ENCODE results near the gene APOBEC3A.
"Not testable (repeated sequence)": the region's sequence is repeated elsewhere in the genome, so short reads cannot be mapped to it uniquely, and the experiment has no call there.

The APOBEC3A gene

DNA sequence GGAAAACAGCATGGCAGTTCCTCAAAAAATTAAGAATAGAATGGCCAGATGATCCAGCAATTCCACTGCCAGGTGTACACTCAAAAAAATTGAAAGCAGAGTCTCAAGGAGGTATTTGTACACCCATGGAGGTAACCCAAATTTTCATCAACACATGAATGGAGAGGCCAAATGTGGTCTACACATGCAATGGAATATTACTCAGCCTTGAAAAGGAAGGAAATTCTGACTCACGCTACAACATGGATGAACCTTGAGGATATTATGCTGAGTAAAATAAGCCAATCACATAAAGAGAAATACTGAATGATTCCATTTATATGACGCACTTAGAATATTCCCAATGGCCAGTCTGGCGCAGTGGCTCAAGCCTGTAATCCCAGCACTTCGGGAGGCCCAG, 19.9 kb downstream of the APOBEC3A start:
- in situ Hi-C loops (cut with MboI; ENCODE audit: low sequenced_read_pairs), result not testable (repeated sequence)

DNA sequence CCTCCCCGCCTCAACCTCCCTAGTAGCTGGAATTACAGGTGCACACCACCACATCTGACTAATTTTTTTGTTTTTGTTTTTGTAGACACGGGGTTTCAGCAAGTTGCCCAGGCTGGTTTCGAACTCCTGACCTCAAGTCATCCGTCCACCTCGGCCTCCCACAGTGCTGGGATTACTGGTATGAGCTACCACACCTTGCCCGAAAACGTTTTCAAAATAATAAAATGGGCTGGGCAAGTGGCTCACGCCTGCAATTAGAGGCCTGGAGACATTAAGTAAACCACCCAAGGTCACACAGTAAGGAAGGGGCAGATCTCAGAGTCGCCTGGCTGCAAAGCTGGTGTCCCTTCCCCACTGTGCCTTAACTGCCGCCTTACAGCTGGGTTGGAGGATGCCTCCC, 23.2 kb downstream of the APOBEC3A start:
- in situ Hi-C loops (cut with MboI; ENCODE audit: low sequenced_read_pairs), result not testable (repeated sequence)

DNA sequence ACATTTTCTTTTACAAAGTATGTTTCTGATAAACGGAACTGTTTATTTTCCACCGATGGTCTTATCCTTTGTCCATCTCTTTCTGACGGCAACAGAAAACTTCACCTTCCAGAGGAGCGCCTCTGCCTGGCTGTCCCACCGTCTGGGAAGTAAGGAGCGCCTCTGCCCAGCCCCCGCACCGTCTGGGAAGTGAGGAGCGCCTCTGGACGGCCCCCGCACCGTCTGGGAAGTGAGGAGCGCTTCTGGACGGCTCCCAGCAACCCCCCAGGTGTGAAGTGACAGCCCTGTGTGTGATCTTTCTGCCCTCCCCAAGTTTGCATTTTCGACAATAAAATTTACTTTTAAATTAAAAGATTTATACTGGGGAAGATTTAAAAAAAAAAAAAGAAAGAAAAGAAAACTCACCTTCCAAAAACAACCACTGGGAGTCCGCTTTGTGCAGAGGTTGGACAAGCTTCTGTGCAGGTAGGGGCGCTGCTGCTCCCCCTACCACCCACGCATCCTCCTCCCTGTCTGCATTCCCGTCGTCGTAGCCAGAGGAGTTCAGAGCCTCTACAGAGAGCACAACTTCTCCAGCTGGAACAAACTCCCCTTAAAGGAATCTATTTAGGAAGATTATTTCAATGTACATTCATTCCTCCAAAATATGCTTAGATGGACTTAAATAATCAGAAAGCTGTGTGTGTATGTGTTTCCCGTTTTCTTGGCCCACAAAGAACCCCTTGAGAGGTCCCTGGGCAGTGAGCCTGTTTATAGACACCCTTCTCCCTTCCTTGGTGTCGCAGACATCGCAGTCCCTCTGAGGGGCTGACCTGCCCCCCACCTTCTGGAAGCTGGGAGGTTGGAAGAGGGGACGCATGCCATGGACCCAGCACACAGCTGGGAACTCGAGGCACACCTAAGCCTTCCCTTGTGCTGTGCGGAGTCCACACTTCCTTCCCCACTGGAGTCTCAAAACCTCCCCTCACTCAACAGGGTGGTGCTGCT, 23.9 kb downstream of the APOBEC3A start:
- in situ Hi-C loops (cut with MboI; ENCODE audit: low sequenced_read_pairs), result no loop called here

DNA sequence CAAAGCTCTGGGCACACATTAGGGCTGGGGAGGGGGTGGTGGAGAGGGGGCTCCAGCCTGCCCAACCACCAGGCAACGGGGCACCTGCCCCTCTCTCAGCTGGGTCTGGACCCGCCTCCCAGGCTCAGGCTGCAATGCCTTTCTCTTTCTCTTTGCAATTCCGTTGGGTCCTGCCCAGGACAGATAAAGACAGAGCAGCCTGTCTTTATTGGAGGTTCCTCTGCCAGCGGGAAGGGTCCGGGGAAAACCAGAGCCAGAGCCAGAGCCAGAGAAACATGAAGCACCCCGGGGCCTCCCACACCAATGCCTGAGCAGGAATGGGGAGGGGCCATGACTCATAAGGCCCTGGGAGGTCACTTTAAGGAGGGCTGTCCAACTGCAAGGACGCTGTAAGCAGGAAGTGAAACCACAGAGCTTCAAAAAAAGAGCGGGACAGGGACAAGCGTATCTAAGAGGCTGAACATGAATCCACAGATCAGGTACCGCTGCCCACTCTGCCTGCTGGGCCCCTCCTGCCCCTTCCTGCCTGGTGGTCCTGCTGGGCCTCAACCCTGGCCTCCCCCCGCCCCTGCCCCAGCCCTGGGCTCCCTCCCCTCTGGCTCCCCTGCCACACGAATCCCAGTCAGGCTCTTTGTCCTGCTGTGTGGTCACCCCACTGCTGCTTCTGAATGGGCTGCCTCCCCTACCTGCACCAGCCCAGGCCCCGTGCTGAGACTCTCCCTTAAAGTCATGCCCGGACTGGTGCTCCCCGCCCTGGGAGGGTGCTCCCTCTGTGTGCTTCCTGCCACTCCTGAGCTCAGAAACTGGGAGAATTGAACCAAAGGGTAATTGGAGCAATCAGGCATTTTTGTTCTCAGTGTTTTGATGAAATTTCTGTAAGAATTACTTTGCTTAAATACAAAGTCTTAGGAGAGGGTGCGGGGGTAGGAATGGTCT, 24.9 kb downstream of the APOBEC3A start, which contains the start of gene APOBEC3B:
TSS of gene APOBEC3B (plus strand) at position 356 of the 936 bp plus-strand sequence. CDS start at position 463, 107 bp downstream.
- in situ Hi-C loops (cut with MboI; ENCODE audit: low sequenced_read_pairs), result no loop called here

DNA sequence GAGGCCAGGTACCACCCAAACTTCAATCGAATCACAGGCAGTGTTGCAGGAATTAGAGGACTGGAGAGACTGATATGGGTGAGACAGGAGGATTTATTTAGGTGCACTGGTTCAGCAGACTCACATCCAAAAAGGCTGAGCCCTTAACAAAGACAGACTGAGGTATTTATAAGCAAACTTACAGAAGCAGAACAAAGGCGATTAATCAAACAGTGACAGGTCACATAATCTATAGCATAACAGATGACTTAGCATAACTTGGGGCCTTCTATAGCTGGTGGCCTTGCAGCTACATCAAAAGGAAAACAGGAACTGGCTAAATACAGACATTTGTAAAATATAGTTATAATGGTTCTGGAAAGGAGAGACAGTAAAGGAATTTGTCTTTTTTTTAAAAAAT, 26.8 kb downstream of the APOBEC3A start:
- in situ Hi-C loops (cut with MboI; ENCODE audit: low sequenced_read_pairs), result no loop called here

DNA sequence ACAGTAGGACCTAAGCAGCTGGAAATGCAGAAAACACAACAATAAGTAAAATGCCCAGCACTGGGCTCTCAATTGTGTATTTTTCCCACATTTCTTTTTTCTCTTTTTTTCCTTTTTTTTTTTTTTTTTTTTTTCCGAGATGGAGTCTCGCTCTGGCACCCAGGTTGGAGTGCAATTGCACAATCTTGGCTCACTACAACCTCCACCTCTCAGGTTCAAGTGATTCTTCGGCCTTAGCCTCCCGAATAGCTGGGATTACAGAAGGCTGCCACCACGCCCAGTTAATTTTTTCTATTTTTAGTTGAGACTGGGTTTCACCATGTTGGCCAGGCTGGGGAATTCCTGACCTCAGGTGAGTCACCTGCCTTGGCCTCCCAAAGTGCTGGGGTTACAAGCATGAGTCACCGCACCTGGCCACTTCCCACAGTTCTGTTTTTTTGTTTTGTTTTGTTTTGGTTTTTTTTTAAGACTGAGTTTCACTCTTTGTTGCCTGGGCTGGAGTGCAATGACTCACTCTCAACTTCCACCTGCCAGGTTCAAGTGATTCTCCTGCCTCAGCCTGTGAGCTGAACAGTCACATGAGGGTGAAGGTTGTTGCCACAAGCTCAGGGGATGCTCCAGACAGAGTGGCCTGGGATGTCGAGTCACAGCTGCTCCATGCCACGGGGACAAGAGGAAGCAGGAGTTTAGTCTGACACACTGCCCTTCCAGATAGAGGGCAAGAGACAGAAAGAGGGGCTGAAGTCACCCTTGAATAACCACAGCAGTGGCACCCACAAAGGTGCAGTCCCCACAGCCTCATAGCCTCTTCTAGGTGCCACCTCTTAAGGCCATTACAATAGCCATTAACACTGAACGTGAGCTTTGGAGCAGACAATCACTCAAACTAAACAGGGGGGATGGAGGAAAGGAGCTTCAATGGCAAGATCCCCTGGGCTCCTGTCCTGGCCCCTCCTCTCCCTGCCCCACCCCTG, 27.7 kb downstream of the APOBEC3A start:
- in situ Hi-C loops (cut with MboI; ENCODE audit: low sequenced_read_pairs), result not testable (repeated sequence)

DNA sequence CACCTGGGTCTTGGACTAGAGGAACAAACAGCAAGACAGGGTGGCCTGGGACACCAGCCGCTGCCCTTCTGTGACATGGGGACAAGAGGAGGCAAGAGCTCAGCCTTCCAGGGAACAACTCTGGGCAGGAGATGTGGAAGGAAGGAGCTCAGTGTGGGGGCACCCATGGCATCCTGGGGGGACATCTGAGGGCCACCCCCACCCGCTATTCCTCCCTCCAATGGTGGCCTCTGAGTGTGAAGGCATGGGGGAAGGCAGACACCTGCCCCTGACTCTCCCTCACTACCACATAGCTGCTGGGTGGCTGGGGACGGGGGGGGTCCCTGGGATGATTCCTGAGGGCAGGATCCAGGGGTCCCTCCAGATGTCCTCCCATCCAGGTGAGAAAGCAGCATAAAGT, 29.2 kb downstream of the APOBEC3A start:
- in situ Hi-C loops (cut with MboI; ENCODE audit: low sequenced_read_pairs), result no loop called here

DNA sequence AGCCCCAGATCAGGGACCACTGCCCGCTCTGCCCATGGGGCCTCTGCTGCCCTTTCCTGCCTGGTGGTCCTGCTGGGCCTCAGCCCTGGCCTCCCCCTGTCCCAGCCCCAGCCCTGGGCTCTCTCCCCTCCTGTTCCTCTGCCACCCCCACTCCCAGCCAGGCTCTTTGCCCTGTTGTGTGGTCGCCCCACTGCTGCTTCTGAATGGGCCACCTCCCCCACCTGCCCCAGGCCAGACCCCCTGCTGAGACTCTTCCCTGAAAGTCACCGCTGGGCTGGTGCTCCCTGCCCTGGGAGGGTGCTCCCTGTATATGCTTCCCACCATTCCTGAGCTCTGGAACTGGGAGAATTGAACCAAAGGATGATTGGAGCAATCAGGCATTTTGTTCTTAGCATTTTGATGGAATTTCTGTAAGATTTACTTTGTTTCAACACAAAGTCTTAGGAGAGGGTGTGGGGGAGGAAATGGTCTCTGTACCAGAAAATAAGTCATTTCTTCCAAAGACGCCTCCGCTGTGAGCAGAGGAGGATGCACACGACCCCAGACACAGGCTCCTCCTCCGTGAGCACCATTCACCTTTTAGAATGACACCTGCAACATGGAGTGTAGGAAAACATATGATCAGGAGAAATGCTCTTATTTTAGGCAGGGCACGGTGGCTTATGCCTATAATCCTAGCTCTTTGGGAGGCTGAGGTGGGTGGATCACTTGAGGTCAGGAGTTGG, 29.9 kb downstream of the APOBEC3A start:
- in situ Hi-C loops (cut with MboI; ENCODE audit: low sequenced_read_pairs), result no loop called here

DNA sequence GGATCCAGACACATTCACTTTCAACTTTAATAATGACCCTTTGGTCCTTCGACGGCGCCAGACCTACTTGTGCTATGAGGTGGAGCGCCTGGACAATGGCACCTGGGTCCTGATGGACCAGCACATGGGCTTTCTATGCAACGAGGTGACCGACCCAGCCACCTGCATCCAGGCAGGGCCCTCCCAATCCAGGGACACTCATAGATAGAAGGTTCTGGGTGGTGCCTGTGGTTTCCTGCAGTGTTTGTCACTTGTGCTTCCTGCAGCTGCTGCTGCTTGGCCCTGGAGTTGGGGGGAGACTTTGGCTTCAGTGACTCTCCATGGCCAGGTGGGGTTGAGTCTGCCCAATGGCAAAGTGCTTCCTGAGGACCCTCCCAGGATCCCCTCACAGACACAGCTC, 32.1 kb downstream of the APOBEC3A start:
- in situ Hi-C loops (cut with MboI; ENCODE audit: low sequenced_read_pairs), result no loop called here

DNA sequence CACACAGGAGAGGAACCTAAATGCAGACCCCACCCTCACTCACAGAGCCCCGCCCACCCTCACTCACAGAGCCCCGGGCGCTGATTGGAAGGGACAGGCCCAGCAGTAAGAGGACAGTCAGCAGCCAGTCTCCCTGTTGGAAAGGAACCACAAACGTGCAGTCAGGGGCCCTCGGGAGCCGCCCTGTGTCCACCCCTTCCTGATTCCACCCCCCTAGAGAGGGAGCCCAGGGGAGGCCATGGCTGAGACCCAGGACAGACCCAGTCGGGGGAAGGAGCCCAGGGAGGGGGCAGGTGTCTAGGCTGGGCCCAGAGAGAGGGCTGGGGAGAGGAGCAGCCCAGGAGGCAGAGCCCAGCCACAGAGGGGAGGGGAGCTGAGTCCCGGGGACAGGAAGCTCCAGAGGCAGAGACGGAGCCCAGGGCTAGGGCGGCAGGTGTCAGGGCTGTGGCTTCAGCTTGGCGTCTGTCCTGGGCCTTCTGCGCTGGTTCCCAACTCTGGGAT, 35.5 kb downstream of the APOBEC3A start:
- in situ Hi-C loops (cut with MboI; ENCODE audit: low sequenced_read_pairs), result not testable (repeated sequence)

DNA sequence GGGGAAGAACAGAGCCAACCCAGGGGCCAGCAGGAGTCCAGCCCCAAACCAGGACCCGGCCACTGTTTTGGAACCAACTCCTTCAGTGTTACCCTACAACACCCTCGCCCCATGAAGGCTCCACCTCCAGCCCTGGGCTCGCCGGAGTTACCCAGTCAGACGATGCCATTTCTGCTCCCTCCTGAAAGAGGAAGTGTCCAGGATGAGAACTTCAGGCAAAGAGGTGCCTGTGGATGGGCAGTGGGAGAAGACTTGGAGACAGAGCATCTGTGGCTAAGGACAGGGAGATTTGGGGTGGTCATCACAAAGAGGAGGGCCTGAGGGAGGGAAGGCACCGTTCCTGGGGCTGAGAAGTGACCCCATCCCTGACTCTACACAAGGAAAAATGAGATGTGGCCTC, 38.7 kb downstream of the APOBEC3A start:
- in situ Hi-C loops (cut with MboI; ENCODE audit: low sequenced_read_pairs), result no loop called here

DNA sequence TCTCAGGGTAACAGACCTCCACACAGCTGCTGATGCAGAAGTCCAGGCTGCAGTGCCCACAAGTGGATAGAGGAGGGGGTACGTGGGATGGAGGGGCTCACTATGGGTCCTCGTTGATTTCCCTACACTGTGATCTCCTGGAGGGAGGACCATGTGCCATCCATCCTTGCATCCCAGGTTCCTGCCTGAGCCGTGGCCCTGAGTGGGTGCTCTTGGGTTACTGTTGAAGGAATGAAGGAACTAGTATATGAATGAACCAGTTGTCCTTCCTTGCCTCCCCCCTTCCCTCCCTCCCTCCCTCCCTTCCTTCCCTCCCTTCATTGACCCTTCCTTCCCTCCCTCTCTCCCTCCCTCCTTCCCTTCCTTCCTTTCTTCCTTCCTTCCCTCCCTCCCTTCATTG, 40.1 kb downstream of the APOBEC3A start:
- in situ Hi-C loops (cut with MboI; ENCODE audit: low sequenced_read_pairs), result no loop called here

DNA sequence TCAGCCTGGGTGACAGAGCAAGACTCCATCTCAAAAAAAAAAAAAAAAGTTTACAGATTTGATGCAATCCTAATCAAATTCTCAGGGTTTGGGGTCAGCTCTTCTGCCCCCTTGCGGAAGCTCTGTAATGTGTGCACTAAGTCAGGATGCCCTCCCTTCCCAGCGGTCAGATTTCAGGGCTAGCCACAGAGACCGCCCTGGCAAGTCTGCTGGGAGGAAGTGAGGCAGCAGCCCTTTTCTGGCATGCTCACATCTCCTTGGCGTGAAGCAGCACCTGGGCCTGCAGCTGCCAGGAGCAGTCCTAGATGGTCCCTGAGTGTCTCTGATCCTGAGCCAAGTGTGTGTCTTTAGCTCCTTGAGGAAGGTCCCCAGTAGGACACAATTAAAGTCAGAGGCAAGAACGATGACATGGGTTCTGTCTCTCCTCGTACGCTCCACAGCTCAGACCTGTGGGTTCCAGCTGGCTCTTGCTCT, 45.8 kb downstream of the APOBEC3A start:
- in situ Hi-C loops (cut with MboI; ENCODE audit: low sequenced_read_pairs), result loop anchor here (10.0 kb wide), 2 partner anchors 122 to 128 kb away; partner anchors contain the start of gene CBX6

DNA sequence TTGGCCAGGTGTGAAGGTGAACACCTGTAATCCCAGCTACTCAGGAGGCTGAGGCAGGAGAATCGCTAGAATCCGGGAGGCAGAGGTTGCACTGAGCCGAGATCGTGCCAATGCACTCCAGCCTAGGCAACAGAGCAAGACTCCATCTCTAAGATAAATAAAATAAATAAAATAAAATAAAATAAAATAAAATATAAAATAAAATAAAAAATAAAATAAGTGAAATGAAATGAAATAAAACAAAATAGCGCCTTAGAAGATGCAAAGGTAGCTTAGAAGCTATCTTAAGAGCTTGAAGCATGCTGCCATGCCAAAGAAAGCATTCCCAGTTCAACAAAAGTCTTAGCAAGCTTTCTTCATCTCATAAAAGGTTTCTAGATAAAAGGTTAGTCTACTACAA, 49.8 kb downstream of the APOBEC3A start:
- in situ Hi-C loops (cut with MboI; ENCODE audit: low sequenced_read_pairs), result loop anchor here (10.0 kb wide), 2 partner anchors 118 to 132 kb away; partner anchors contain the start of gene CBX6

DNA sequence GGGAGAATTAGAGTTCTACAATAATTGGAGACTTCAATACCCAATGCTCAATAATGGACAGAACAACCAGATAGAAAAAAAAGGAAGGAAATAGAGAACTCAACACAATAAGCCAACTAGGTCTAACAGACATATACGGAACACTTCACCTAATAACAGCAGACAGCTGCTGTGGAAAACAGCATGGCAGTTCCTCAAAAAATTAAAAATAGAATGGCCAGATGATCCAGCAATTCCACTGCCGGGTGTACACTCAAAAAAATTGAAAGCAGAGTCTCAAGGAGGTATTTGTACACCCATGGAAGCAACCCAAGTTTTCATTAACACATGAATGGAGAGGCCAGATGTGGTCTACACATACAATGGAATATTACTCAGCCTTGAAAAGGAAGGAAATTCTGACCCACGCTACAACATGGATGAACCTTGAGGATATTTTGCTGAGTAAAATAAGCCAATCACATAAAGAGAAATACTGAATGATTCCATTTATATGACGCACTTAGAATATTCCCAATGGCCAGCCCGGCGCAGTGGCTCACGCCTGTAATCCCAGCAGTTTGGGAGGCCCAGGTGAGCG, 51.0 kb downstream of the APOBEC3A start:
- in situ Hi-C loops (cut with MboI; ENCODE audit: low sequenced_read_pairs), result loop anchor here (10.0 kb wide), 2 partner anchors 116 to 134 kb away; partner anchors contain the start of gene CBX6

DNA sequence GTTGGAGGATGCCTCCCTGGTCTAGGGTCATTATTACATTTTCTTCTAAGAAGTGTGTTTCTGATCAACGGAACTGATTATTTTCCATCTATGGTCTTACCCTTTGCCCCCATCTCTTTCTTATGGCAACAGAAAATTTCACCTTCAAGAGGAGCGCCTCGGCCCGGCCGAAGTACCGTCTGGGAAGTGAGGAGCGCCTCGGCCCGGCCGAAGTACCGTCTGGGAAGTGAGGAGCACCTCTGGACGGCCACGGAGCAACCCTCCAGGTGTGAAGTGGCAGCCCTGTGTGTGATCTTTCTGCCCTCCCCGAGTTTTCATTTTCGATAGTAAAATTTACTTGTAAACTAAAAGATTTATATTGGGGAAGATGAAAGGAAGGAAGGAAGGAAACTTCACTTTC, 53.5 kb downstream of the APOBEC3A start:
- in situ Hi-C loops (cut with MboI; ENCODE audit: low sequenced_read_pairs), result no loop called here

All from HL-60/S4 treated with retinoic acid at 250 ng/mL for 4 days and 3 days (cell line).